ENCODE results near the gene CCDC116.
"Not testable (repeated sequence)": the region's sequence is repeated elsewhere in the genome, so short reads cannot be mapped to it uniquely, and the experiment has no call there.

The CCDC116 gene

DNA sequence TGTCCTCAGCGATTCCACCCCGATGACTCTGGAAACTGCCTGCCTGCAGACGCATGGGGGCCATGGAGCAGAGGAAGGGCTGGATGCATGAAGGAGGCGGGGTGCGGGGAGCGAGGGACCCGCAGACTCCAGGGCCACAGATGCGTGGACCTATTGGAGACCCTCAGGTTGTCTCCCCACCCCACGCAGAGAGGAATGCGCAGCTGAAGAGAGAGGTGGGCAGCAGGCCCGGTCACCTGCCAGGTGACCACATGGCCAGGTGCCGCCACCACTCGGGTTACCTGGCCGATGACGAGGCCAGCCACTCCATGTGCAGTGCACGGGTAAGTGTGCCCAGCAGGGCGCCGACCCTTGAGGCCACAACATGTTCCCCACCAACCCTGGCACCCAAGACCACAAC is 371 bp downstream of the CCDC116 start:
- DNase-seq (ENCODE audit: low read depth), result no peak

- no peak for DNase-seq (ENCODE audit: low read depth)
These were observed 921 bp downstream of the CCDC116 start for GRCh38 chr22:21633481-21633880.

- no peak for DNase-seq (ENCODE audit: low read depth)
These were observed 1.5 kb downstream of the CCDC116 start for GRCh38 chr22:21634081-21634480.

DNA sequence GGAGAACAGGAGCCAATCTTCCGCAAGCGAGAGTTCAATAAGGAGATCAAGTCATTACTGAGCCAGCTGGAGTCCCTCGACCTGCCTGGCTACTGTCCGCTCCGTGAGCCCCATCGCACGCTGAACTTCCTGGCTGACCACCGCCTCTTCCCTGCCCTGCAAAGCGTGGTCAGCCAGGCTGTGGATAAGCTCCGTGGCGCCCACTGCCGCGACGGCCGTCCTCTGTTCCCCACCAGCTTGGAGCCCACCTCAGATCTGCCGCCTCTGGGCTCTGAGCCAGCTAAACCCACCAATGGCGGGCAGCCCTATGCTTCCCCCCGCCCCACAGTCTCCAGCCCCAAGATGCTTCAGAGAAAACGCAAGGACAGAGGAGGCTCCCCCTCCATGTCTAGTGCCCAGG is 2.3 kb downstream of the CCDC116 start:
- DNase-seq (ENCODE audit: low read depth), result no peak

DNA sequence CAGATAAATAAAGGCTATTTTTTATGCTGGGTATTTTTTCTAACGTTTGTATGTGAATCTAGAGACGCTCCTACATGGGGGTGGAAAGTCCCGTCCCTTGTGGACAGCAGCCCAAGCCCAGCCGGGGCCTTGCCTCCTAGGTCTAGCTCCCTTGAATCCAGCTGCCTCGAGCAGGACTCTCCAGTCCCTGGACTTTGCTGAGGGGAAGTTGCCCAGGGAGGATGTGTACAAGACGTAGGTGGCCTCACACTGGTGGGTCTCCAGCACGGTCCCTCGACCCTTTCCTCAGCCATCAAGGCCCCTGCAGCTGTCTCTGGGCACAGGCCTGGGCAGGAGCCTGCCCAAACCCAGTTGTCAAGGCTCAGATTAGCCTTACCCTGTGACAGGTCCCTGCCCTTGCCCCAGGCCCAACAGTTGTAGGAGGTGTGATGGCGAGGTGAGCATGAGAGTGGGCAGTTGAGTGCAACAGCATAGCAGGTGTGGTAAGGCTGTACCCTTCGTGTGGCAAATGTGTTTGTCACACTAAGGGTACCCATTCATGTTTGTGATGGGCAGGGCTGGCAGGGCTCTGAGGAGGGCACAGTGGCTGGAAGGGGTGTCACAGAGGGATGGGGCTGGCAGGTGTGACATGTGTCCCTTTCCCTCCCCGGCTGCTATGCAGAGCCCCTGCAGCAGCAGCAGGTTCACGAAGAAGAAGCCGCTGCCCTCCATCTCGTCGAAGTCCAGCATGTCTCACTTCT is 3.4 kb downstream of the CCDC116 start:
- DNase-seq (ENCODE audit: low read depth), result no peak

DNA sequence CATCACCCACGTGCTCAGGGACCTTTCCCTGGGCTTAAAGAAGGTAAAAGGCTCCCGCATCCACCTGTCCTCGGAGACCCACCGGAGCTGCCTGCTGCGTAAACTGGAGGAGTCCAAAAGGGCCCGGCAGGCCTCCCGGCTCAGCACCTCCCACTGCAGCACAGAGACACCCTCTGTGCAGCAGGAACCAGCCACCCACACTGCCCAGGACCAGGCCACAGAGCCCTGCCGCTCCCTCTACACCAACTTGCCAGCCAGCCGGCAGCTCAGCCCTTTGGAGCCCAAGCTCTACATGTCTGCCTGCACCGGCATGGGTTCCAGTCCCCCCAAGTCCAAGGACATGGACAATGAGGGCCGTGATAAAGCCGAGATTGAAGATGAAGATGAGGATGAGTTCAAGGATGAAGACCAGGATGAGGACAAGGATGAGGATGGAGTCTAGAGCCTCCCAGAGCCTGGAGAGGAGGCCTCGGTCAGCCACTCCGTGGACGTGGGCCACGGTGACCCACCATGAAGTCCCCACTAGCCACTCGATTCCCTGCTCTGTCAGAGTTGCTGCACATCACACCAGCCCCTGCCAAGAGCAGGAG is 4.2 kb downstream of the CCDC116 start:
- no peak for DNase-seq (ENCODE audit: low read depth)

DNA sequence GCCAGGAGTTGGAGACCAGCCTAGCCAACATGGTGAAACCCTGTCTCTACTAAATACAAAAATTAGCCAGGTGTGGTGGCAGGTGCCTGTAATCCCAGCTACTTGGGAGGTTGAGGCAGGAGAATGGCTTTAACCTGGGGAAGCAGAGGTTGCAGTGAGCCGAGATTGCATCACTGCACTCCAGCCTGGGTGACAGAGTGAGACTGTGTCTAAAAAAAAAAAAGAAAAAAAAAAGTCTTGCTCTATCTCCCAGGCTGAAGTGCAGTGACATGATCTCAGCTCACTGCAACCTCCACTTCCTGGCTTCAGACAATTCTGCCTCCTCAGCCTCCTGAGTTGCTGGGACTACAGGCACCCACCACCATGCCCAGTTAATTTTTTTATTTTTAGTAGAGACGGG is 4.9 kb downstream of the CCDC116 start:
- not testable (repeated sequence) for DNase-seq (ENCODE audit: low read depth)

DNA sequence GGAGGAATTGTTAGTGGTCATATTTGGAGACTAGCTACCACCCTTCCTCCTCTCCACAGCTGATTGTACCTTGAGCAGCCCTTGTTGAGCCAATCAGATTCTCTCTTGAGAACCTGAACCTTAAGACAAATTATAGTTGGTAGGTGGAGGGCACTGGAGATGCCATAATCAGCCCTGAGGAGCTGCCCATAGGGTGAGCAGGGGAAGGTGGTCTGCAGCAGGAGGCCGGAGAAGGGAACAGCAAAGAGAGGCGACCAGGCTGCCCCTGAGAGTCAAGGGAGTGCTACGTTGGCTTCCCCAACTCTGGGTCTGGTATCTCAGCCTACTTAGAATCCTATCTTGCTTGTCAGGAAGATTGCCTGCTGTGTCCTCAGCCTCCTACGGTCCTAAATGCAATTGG is 6.8 kb downstream of the CCDC116 start:
- DNase-seq (ENCODE audit: low read depth), result no peak

GRCh38 chr22:21640810-21641209 is 8.2 kb downstream of the CCDC116 start:
- DNase-seq (ENCODE audit: low read depth), result no peak

GRCh38 chr22:21641417-21641788 is 8.8 kb downstream of the CCDC116 start:
- DNase-seq (ENCODE audit: low read depth), result no peak

DNA sequence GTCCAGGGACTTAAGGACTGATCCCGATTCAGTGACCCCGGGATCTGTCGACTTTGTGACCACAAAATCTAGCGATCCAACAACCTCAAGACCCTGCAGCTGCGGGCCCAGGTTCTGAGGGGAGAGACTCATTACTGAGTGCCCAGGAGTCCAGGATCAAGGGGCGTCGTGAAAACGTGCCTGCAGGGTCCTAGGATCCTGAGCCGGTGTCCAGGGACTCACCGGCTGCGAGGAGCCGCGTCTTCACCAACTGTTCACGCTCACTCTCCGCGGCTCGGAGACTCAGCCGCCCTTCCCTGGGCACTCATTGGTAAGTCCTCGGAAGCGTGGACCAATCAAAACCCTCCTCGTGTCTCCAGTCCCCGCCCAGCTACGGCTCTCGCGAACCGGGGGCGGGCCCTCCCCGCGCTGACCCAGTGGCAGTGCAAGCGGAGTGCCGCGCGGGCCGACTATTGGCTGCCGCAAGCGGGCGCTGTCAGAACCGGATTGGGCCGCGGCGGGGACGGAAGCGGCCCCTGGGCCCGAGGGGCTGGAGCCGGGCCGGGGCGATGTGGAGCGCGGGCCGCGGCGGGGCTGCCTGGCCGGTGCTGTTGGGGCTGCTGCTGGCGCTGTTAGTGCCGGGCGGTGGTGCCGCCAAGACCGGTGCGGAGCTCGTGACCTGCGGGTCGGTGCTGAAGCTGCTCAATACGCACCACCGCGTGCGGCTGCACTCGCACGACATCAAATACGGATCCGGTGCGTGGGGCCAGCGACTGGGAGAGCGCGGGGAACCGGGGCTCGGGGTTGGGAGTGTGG is 9.4 kb downstream of the CCDC116 start, which contains the start of gene SDF2L1:
SDF2L1 (plus strand) TSS at position 514 of the 795 bp plus-strand sequence; CDS start at position 549, 35 bp downstream.
- peak; percentile 97 for DNase-seq (ENCODE audit: low read depth)

- DNase-seq (ENCODE audit: low read depth), result no peak
These were observed 10.3 kb downstream of the CCDC116 start for GRCh38 chr22:21642584-21643448.

DNA sequence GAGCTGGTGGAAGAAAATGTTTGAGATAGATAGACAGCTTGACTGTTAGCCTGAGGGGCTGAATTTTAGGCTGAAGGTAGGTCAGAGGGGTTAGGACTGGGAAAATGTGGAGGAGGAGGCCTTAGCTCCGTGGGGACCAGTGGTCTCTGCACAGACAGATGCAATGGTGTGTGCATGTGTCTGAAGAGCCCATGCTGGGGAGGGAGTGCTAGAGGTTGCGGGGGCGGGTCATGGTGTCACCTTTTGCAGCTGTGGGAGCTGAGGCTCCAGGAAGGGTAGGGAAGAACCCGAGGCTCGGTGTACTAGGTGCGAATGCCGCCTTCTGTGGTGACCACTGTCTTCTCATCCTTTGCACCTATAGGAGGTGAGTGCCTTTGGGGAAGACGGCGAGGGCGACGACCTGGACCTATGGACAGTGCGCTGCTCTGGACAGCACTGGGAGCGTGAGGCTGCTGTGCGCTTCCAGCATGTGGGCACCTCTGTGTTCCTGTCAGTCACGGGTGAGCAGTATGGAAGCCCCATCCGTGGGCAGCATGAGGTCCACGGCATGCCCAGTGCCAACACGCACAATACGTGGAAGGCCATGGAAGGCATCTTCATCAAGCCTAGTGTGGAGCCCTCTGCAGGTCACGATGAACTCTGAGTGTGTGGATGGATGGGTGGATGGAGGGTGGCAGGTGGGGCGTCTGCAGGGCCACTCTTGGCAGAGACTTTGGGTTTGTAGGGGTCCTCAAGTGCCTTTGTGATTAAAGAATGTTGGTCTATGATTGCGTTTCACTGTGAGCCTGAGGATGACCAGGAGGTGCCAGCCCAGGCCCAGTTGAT is 11.2 kb downstream of the CCDC116 start:
- no peak for DNase-seq (ENCODE audit: low read depth)

DNA sequence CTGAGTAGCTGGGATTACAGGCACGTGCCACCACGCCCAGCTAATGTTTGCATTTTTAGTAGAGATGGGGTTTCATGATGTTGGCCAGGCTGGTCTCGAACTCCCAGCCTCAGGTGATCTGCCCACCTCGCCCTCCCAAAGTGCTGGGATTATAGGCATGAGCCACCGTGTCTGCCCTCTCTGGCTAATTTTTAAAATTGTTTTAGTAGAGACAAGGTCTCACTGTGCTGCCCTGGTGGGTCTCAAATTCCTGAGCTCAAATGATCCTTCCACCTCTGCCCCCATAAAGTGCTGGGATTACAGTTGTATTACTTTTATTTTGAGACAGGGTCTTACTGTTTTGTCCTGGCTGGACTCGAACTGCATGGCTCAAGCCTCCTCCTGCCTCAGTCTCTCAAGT is 13.0 kb downstream of the CCDC116 start:
- DNase-seq (ENCODE audit: low read depth), result not testable (repeated sequence)

- DNase-seq (ENCODE audit: low read depth), result peak; percentile 62
These were observed 14.3 kb downstream of the CCDC116 start for GRCh38 chr22:21646608-21647590.

- no peak for DNase-seq (ENCODE audit: low read depth)
These were observed 17.7 kb downstream of the CCDC116 start for GRCh38 chr22:21650280-21650679.

GRCh38 chr22:21650823-21651520 is 18.4 kb downstream of the CCDC116 start:
- no peak for DNase-seq (ENCODE audit: low read depth)

DNA sequence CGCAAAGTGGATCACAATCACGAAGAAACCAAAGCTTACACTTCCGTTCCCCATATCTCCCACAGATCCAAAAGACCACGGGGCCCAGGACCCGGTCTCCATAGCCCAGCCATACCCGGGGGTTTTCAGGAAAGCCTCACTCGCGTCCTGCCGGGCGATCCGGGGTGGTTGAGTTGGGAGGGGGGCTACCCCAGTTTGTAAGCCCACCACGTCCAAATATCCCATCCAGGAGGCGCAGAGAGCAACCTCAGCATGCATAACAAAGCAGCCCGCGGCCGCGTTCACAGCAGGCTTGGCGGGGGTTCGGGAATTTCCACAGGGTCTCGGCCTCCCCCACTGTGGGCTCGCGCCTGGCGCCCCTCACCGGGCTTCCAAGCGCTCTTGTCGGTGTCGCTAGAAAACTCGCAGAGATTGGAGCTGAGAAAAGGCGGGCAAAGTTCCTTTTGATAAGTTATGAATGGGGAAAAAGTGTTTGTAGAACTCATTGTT is 19.0 kb downstream of the CCDC116 start:
- no peak for DNase-seq (ENCODE audit: low read depth)

DNA sequence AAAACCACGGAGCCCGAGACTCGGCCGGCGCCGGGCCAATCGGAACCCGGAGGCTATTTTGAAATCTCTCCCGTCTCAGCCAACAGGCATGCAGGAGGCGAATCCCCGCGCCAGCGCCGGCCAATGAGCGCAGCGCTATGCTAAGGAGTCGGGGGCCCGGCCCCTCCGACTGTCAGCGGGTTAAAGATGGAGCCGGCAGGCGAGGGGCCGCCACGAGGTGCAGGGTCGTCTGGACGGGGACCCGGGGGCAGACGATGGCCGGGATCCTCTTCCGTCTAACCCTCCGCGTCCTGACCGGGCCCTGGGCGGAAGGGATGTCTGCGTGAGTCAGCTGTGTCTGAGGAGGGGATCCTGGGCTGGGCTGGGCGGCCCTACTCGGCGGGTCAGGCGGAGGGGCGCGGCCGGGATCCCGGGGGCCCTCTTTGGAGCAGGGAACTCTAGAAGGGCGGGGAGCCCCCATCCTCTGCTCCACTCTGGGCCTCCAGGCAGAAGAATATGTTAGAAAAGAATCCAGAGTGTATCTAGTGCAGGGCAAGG is 19.5 kb downstream of the CCDC116 start:
- DNase-seq (ENCODE audit: low read depth), result peak; percentile 67
